H1 (cell line): ENCODE measurements around the gene PAQR9. TPM values are rescaled to one million over a fixed set of nuclear protein-coding genes. Genes with fewer than 3 reads are reported as not detected.

Experiments
- CTCF ChIA-PET: fragments of 300-600 bp; sonication (Branson Sonifier 250); formaldehyde crosslinking; loops from one replicate; lab custom pipeline; 2021; ENCODE audit not compliant: partially characterized antibody; lab: Charles Lee
- POLR2A ChIA-PET: fragments of 300-600 bp; sonication (Branson Sonifier 250); formaldehyde crosslinking; loops from one replicate; lab custom pipeline; 2021; ENCODE audit warnings: inconsistent platforms; ENCODE audit not compliant: partially characterized antibody; lab: Charles Lee
- DNase-seq, 2 experiments: peaks; one replicate each; pipeline versions ENCODE4 v3.0.0 to v3.0.0-alpha.2; 2010 to 2022; ENCODE audit warnings: low spot score in 2 of 2, low read depth in 1 of 2, mixed read lengths in 1 of 2
- FAIRE-seq: peaks from 2 replicates; lab custom pipeline; 2011; peaks lifted over from hg19 to GRCh38; lab: Jason Lieb, UNC
- H2AFZ ChIP-seq: 2 replicates; pipeline ENCODE4 v1.8.1; 2012; ENCODE audit warnings: low read length, inconsistent platforms
- H2AK5ac ChIP-seq: 2 replicates; pipeline ENCODE4 v1.6.1; 2013; ENCODE audit warnings: low read depth, low read length
- H2BK120ac ChIP-seq: replicated peaks from 2 replicates; pipeline ENCODE3; 2013; ENCODE audit warnings: low read depth, low read length, inconsistent platforms
- H2BK12ac ChIP-seq: 2 replicates; pipeline ENCODE4 v1.6.1; 2013; ENCODE audit warnings: low read depth, low read length
- H2BK15ac ChIP-seq: 2 replicates; pipeline ENCODE4 v1.6.1; 2013; ENCODE audit warnings: low read length
- H2BK20ac ChIP-seq: 2 replicates; pipeline ENCODE4 v1.6.1; 2013; ENCODE audit warnings: low read length
- H2BK5ac ChIP-seq: 2 replicates; pipeline ENCODE4 v1.6.1; 2013; ENCODE audit warnings: low read depth, low read length
- H3K14ac ChIP-seq: 2 replicates; pipeline ENCODE4 v1.6.1; 2013; ENCODE audit warnings: inconsistent platforms; ENCODE audit not compliant: insufficient read length
- H3K18ac ChIP-seq: 2 replicates; pipeline ENCODE4 v1.6.1; 2013; ENCODE audit warnings: low read length; ENCODE audit errors: extremely low read depth
- H3K23ac ChIP-seq: 2 replicates; pipeline ENCODE4 v1.6.1; 2013; ENCODE audit warnings: inconsistent platforms; ENCODE audit not compliant: insufficient read length
- H3K23me2 ChIP-seq: 2 replicates; pipeline ENCODE4 v1.6.1; 2013; ENCODE audit warnings: low read depth, low read length
- H3K27ac ChIP-seq: 2 replicates; pipeline ENCODE4 v1.6.1; 2011; ENCODE audit warnings: low read depth, low read length, inconsistent platforms
- H3K27me3 ChIP-seq, 4 experiments: replicated peaks in 1 of 4; 1 replicate in 1 of 4; 2 replicates in 3 of 4; pipeline versions ENCODE4 v1.6.1 to v1.8.1; 2011 to 2013; ENCODE audit warnings: low read length in 3 of 4, mild to moderate bottlenecking in 3 of 4, inconsistent platforms in 2 of 4, mixed read lengths in 2 of 4, moderate library complexity in 1 of 4; ENCODE audit not compliant: control insufficient read depth in 3 of 4, insufficient read depth in 3 of 4; ENCODE audit errors: extremely low read depth in 1 of 4
- H3K36me3 ChIP-seq, 4 experiments: 2 replicates each; pipeline versions ENCODE4 v1.6.1 to v1.8.1; 2011 to 2013; ENCODE audit warnings: mild to moderate bottlenecking in 4 of 4, low read length in 3 of 4, moderate library complexity in 2 of 4, control low read depth in 1 of 4, inconsistent platforms in 1 of 4; ENCODE audit not compliant: insufficient read depth in 4 of 4, control insufficient read depth in 2 of 4
- H3K4ac ChIP-seq: replicated peaks from 2 replicates; pipeline ENCODE3; 2013; ENCODE audit warnings: low read length, low read depth, mixed read lengths, inconsistent platforms; ENCODE audit not compliant: insufficient read length
- H3K4me1 ChIP-seq, 4 experiments: replicated peaks in 1 of 4; 1 replicate in 1 of 4; 2 replicates in 3 of 4; pipeline versions ENCODE4 v1.6.1 to v1.8.1; 2011 to 2013; ENCODE audit warnings: low read length in 3 of 4, inconsistent platforms in 2 of 4, mixed read lengths in 1 of 4; ENCODE audit not compliant: insufficient read depth in 4 of 4, control insufficient read depth in 3 of 4
- H3K4me2 ChIP-seq, 2 experiments: 2 replicates each; pipeline versions ENCODE4 v1.6.1 to v1.8.1; 2011 to 2013; ENCODE audit warnings: low read depth in 2 of 2, low read length in 2 of 2, control low read depth in 1 of 2, inconsistent platforms in 1 of 2, mild to moderate bottlenecking in 1 of 2; ENCODE audit not compliant: insufficient read depth in 1 of 2
- H3K4me3 ChIP-seq, 4 experiments: fragments of 200-600, 300-600 bp in 1 of 4; sonication (generic), shearing (Covaris generic), sonication (Bioruptor Twin) in 1 of 4; 2 replicates each; pipeline versions ENCODE4 v1.5.1 to v1.8.1; 2011 to 2016; ENCODE audit warnings: low read length in 4 of 4, low read depth in 3 of 4, control low read depth in 2 of 4, inconsistent platforms in 2 of 4, mild to moderate bottlenecking in 2 of 4, mixed read lengths in 1 of 4, moderate library complexity in 1 of 4; ENCODE audit not compliant: insufficient read depth in 2 of 4; ENCODE audit errors: extremely low read depth in 1 of 4
- H3K56ac ChIP-seq: replicated peaks from 2 replicates; pipeline ENCODE3; 2013; ENCODE audit warnings: low read depth, mild to moderate bottlenecking, mixed read lengths, low read length, inconsistent platforms; ENCODE audit not compliant: insufficient read length
- H3K79me1 ChIP-seq: 2 replicates; pipeline ENCODE4 v1.6.1; 2013; ENCODE audit warnings: low read depth, low read length, control low read depth
- H3K79me2 ChIP-seq, 2 experiments: 2 replicates each; pipeline versions ENCODE4 v1.6.1 to v1.8.1; 2012 to 2013; ENCODE audit warnings: low read length in 2 of 2, mild to moderate bottlenecking in 2 of 2, inconsistent platforms in 1 of 2; ENCODE audit not compliant: insufficient read depth in 2 of 2, control insufficient read depth in 1 of 2
- H3K9ac ChIP-seq, 4 experiments: replicated peaks in 1 of 4; 1 replicate in 1 of 4; 2 replicates in 3 of 4; pipeline versions ENCODE4 v1.6.1 to v1.8.1; 2011 to 2013; ENCODE audit warnings: low read depth in 3 of 4, low read length in 3 of 4, control low read depth in 2 of 4, mild to moderate bottlenecking in 2 of 4, moderate library complexity in 2 of 4, inconsistent platforms in 1 of 4; ENCODE audit errors: extremely low read depth in 1 of 4
- H3K9me3 ChIP-seq, 2 experiments: 2 replicates each; pipeline versions ENCODE4 v1.6.1 to v1.8.1; 2012 to 2013; ENCODE audit warnings: mild to moderate bottlenecking in 2 of 2, moderate library complexity in 2 of 2, control low read depth in 1 of 2, inconsistent platforms in 1 of 2, low read depth in 1 of 2, low read length in 1 of 2, mixed read lengths in 1 of 2; ENCODE audit not compliant: insufficient read depth in 2 of 2
- H4K20me1 ChIP-seq, 2 experiments: replicated peaks in 1 of 2; 2 replicates each; pipeline versions ENCODE3 to v1.8.1; 2011 to 2013; ENCODE audit warnings: inconsistent platforms in 2 of 2, low read length in 2 of 2, mild to moderate bottlenecking in 1 of 2; ENCODE audit not compliant: insufficient read depth in 2 of 2, control insufficient read depth in 1 of 2
- H4K5ac ChIP-seq: 2 replicates; pipeline ENCODE4 v1.6.1; 2013; ENCODE audit warnings: low read length, low read depth, mixed read lengths, inconsistent platforms; ENCODE audit not compliant: insufficient read length
- H4K8ac ChIP-seq: 2 replicates; pipeline ENCODE4 v1.8.0; 2013; ENCODE audit warnings: mild to moderate bottlenecking, moderate library complexity, low read length, inconsistent platforms; ENCODE audit not compliant: insufficient read depth; ENCODE audit errors: extremely low read depth
- H4K91ac ChIP-seq: replicated peaks from 2 replicates; pipeline ENCODE3; 2013; ENCODE audit warnings: low read length, mixed read lengths, inconsistent platforms; ENCODE audit not compliant: insufficient read length
- FOSL1 ChIP-seq: IDR thresholded peaks from 2 replicates; pipeline ENCODE4 v1.6.1; 2011; ENCODE audit warnings: mild to moderate bottlenecking, low read depth, low read length, moderate library complexity; ENCODE audit not compliant: insufficient read depth
- KDM5A ChIP-seq: fragments of 200-600 bp; IDR thresholded peaks from 2 replicates; pipeline ENCODE4 v1.7.1; 2012; ENCODE audit warnings: mild to moderate bottlenecking, low read length, inconsistent platforms, mixed read lengths
- POLR2A ChIP-seq, 2 experiments: IDR thresholded peaks; 1 replicate in 1 of 2; 2 replicates in 1 of 2; pipeline ENCODE4 v1.6.1; 2011; ENCODE audit warnings: low read depth in 2 of 2, low read length in 2 of 2, mild to moderate bottlenecking in 2 of 2; ENCODE audit errors: control extremely low read depth in 1 of 2
- RBBP5 ChIP-seq: IDR thresholded peaks from 2 replicates; pipeline ENCODE4 v1.7.1; 2012; ENCODE audit warnings: low read depth, mild to moderate bottlenecking, inconsistent platforms, low read length, moderate library complexity, borderline replicate concordance
- RXRA ChIP-seq: IDR thresholded peaks from 2 replicates; pipeline ENCODE4 v1.6.1; 2011; ENCODE audit warnings: low read depth, mild to moderate bottlenecking, low read length, moderate library complexity; ENCODE audit not compliant: insufficient read depth
- TAF1 ChIP-seq: IDR thresholded peaks from 2 replicates; pipeline ENCODE4 v1.6.1; 2011; ENCODE audit warnings: mild to moderate bottlenecking, low read depth, low read length
- YY1 ChIP-seq: IDR thresholded peaks from 2 replicates; pipeline ENCODE4 v1.6.1; 2011; ENCODE audit warnings: low read depth, mild to moderate bottlenecking, low read length
- WGBS, 2 experiments: shearing (Covaris generic) in 1 of 2; methylation state at CpG; one replicate each; pipeline versions ENCODE4 v1.1.6 to v1.1.7; 2013 to 2015; ENCODE audit warnings: low lambda C conversion rate in 2 of 2, mixed read lengths in 2 of 2, inconsistent platforms in 1 of 2, low coverage in 1 of 2, missing lambda C conversion rate in 1 of 2; ENCODE audit not compliant: insufficient replicate concordance in 2 of 2, insufficient coverage in 1 of 2, insufficient read length in 1 of 2; ENCODE audit errors: extremely low coverage in 1 of 2, missing lambda C conversion rate in 1 of 2; 5-methylcytosine and 5-hydroxymethylcytosine counted together
- polyA plus RNA-seq, 7 experiments: library from polyadenylated mRNA; depleted of rRNA in 3 of 7; stranded (reverse) in 5 of 7; unstranded in 2 of 7; fragments of >200 nt in 5 of 7; fragments of 200-250 nt in 2 of 7; gene quantifications; 1 replicate in 5 of 7; 2 replicates in 1 of 7; 4 replicates in 1 of 7; pipeline versions ENCODE4 v1.2.1 to v1.2.3, GENCODE V29; 2011 to 2013; ENCODE audit warnings: missing spikeins in 2 of 7, mixed read lengths in 2 of 7
- total RNA-seq: library from RNA; stranded (reverse); fragmentation: NEBNext Ultra II Directional; extraction: Animal tissue kit (Norgen Biotek cat#: 25700); gene quantifications from 2 replicates; pipeline ENCODE4 v1.2.1, GENCODE V29; 2021
- TF ChIP-seq, protein P1 (sequence below): IDR thresholded peaks from 2 replicates; pipeline ENCODE4 v1.6.1; 2012; ENCODE audit warnings: inconsistent platforms
- TF ChIP-seq, protein P2 (sequence below), 3 experiments: IDR thresholded peaks; 1 replicate in 2 of 3; 2 replicates in 1 of 3; pipeline versions ENCODE4 v1.5.1 to v1.6.1; 2011; ENCODE audit warnings: low read length in 3 of 3, mild to moderate bottlenecking in 3 of 3, inconsistent platforms in 2 of 3, low read depth in 1 of 3, moderate library complexity in 1 of 3; ENCODE audit not compliant: insufficient read depth in 1 of 3; ENCODE audit errors: control extremely low read depth in 1 of 3
- TF ChIP-seq, protein P3 (sequence below): IDR thresholded peaks from 2 replicates; pipeline ENCODE4 v1.6.1; 2012; ENCODE audit warnings: inconsistent platforms

PAQR9 gene
- total and polyA plus RNA-seq, 2 of the 8 experiments (the other 6 are each of a cell fraction or from before 2014, with no cell fraction given) = 2.6 to 5.2 TPM

DNA sequence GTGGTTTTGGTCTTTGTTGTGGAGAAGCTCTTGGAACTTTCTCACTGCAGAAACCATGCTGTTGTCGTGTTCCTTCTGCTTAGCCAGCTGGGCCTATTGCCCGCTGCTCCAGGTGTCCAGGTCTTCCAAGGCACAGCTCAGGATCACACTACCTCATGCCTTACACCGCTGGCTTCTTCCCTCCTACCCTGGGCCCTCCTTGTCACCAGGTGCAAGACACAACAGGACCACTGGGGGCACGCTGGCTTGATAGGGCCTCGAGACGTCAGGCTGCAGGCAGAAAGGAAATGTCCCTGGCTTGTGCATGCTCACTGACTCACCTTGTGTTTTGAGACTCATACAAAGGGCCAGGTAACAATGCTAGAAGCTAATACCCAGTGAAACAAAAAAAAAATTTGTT lies 32.3 kb downstream of the PAQR9 start:
- H3K23me2 ChIP-seq = no peaks in the 10 kb centered on the region
- no peak overlapping the region for H3K14ac ChIP-seq
- H3K4me3 ChIP-seq = no peak overlapping the region
- H3K18ac ChIP-seq = no peak overlapping the region
- peak overlapping the region; percentile 67; the same call in 1 of the 2 replicates for H2AFZ ChIP-seq
- H3K27me3 ChIP-seq = no peaks in the 10 kb centered on the region
- H3K9ac ChIP-seq = no peak overlapping the region
- no peak overlapping the region for H2BK120ac ChIP-seq
- no peak overlapping the region for H2BK15ac ChIP-seq
- no peak overlapping the region for H3K56ac ChIP-seq
- FAIRE-seq = no peak
- H2BK5ac ChIP-seq = no peak overlapping the region
- no peak overlapping the region for H2BK20ac ChIP-seq
- H3K23ac ChIP-seq = no peak overlapping the region
- no peak overlapping the region for H4K8ac ChIP-seq
- H3K4me2 ChIP-seq = no peak overlapping the region
- H3K79me2 ChIP-seq = no peaks in the 10 kb centered on the region
- CTCF ChIA-PET = interaction anchor here (0.7 to 6.7 kb wide), 32 partner anchors 8 to 1387 kb away, joined by 3 to 51 read pairs (median 4); partner anchors contain the start of gene PCOLCE2
- H4K91ac ChIP-seq = no peak overlapping the region
- H4K20me1 ChIP-seq = no peaks in the 10 kb centered on the region
- 73% methylated on average over 6 of the region's 6 CpGs; no CpG with 5 or more reads in 1 of the 2 experiments for WGBS, 2 experiments
- no peaks in the 10 kb centered on the region for H3K4me1 ChIP-seq
- no peak overlapping the region for H2BK12ac ChIP-seq
- H3K79me1 ChIP-seq = no peaks in the 10 kb centered on the region
- no peak overlapping the region for H3K4ac ChIP-seq
- H3K27ac ChIP-seq = no peak overlapping the region
- POLR2A ChIA-PET = interaction anchor here (1.5 kb wide), 1 partner anchor 16 kb away, joined by 3 read pairs; no protein-coding TSS in a partner anchor
- H2AK5ac ChIP-seq = no peak overlapping the region
- H4K5ac ChIP-seq = no peak overlapping the region
- H3K36me3 ChIP-seq = no peaks in the 10 kb centered on the region
- DNase-seq = peak in 1 of 2 experiments; percentile 60
- H3K9me3 ChIP-seq = no peaks in the 10 kb centered on the region
- TF ChIP-seq TAF1 (no peak), KDM5A (no peak), FOSL1 (no peak), YY1 (no peak), RXRA (no peak), POLR2A (IDR thresholded peaks at IDR 0.05; ENCODE audit: control extremely low read depth in 1 of 2, low read depth in 2 of 2, low read length in 2 of 2) (no peak), RBBP5 (no peak)
- TF ChIP-seq, protein P1, sequence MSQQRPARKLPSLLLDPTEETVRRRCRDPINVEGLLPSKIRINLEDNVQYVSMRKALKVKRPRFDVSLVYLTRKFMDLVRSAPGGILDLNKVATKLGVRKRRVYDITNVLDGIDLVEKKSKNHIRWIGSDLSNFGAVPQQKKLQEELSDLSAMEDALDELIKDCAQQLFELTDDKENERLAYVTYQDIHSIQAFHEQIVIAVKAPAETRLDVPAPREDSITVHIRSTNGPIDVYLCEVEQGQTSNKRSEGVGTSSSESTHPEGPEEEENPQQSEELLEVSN = peak; percentile 88
- TF ChIP-seq, protein P2, sequence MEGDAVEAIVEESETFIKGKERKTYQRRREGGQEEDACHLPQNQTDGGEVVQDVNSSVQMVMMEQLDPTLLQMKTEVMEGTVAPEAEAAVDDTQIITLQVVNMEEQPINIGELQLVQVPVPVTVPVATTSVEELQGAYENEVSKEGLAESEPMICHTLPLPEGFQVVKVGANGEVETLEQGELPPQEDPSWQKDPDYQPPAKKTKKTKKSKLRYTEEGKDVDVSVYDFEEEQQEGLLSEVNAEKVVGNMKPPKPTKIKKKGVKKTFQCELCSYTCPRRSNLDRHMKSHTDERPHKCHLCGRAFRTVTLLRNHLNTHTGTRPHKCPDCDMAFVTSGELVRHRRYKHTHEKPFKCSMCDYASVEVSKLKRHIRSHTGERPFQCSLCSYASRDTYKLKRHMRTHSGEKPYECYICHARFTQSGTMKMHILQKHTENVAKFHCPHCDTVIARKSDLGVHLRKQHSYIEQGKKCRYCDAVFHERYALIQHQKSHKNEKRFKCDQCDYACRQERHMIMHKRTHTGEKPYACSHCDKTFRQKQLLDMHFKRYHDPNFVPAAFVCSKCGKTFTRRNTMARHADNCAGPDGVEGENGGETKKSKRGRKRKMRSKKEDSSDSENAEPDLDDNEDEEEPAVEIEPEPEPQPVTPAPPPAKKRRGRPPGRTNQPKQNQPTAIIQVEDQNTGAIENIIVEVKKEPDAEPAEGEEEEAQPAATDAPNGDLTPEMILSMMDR (IDR thresholded peaks at IDR 0.05; ENCODE audit: control extremely low read depth in 1 of 3, insufficient read depth in 1 of 3, low read depth in 1 of 3, low read length in 3 of 3) = peak; percentile 52 to 65 (median 62)
- TF ChIP-seq, protein P3, sequence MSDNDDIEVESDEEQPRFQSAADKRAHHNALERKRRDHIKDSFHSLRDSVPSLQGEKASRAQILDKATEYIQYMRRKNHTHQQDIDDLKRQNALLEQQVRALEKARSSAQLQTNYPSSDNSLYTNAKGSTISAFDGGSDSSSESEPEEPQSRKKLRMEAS = peak; percentile 82
